Neuronal stem cell (in vitro differentiated cells): ENCODE data around the gene ZDHHC16.

Source experiments
- DNase-seq: peaks from one replicate; pipeline ENCODE4 v3.0.0-alpha.2; 2013; ENCODE audit warnings: low spot score
- H2AFZ ChIP-seq: one replicate; pipeline ENCODE4 v1.6.1; 2013; ENCODE audit warnings: mild to moderate bottlenecking, low read length, inconsistent platforms
- H2AK5ac ChIP-seq: 2 replicates; pipeline ENCODE4 v1.6.1; 2013; ENCODE audit warnings: low read depth, mild to moderate bottlenecking, inconsistent platforms, low read length, moderate library complexity, mixed read lengths
- H2BK120ac ChIP-seq: 2 replicates; pipeline ENCODE4 v1.6.1; 2013; ENCODE audit warnings: low read depth, mild to moderate bottlenecking, inconsistent platforms, low read length, moderate library complexity, mixed read lengths
- H2BK12ac ChIP-seq: one replicate; pipeline ENCODE4 v1.6.1; 2013; ENCODE audit warnings: low read length, inconsistent platforms
- H2BK15ac ChIP-seq: 2 replicates; pipeline ENCODE4 v1.6.1; 2013; ENCODE audit warnings: mild to moderate bottlenecking, low read length, inconsistent platforms, mixed read lengths
- H2BK5ac ChIP-seq: one replicate; pipeline ENCODE4 v1.6.1; 2013; ENCODE audit warnings: inconsistent platforms, mild to moderate bottlenecking, low read length, moderate library complexity
- H3K14ac ChIP-seq: one replicate; pipeline ENCODE4 v1.6.1; 2013; ENCODE audit warnings: low read length, inconsistent platforms
- H3K18ac ChIP-seq: 2 replicates; pipeline ENCODE4 v1.6.1; 2013; ENCODE audit warnings: low read length, inconsistent platforms
- H3K23ac ChIP-seq: 2 replicates; pipeline ENCODE4 v1.6.1; 2013; ENCODE audit warnings: low read depth, mild to moderate bottlenecking, mixed read lengths, low read length, inconsistent platforms; ENCODE audit not compliant: poor library complexity
- H3K27ac ChIP-seq: replicated peaks from 3 replicates; pipeline ENCODE4 v1.5.1; 2013; ENCODE audit warnings: low read length, inconsistent platforms
- H3K27me3 ChIP-seq, 3 experiments: 2 replicates each; pipeline ENCODE4 v1.6.1; 2013; ENCODE audit warnings: low read length in 3 of 3, mild to moderate bottlenecking in 2 of 3, inconsistent platforms in 1 of 3, low read depth in 1 of 3, mixed read lengths in 1 of 3, moderate library complexity in 1 of 3; ENCODE audit not compliant: control insufficient read depth in 3 of 3, insufficient read depth in 3 of 3
- H3K36me3 ChIP-seq, 2 donors: replicated peaks in 1 of 2; 2 replicates each; pipeline ENCODE4 v1.6.1; 2013; ENCODE audit warnings: low read length in 2 of 2; ENCODE audit not compliant: control insufficient read depth in 2 of 2, insufficient read depth in 2 of 2
- H3K4ac ChIP-seq: 2 replicates; pipeline ENCODE4 v1.6.1; 2013; ENCODE audit warnings: inconsistent platforms, mild to moderate bottlenecking, low read length, moderate library complexity
- H3K4me1 ChIP-seq, 2 donors: 1 replicate in 1 of 2; 2 replicates in 1 of 2; pipeline ENCODE4 v1.6.1; 2013; ENCODE audit warnings: low read length in 2 of 2, low read depth in 1 of 2; ENCODE audit not compliant: control insufficient read depth in 2 of 2, insufficient read depth in 1 of 2
- H3K4me2 ChIP-seq: one replicate; pipeline ENCODE4 v1.6.1; 2013; ENCODE audit warnings: mild to moderate bottlenecking, low read length, inconsistent platforms; ENCODE audit not compliant: insufficient read depth, poor library complexity, severe bottlenecking
- H3K4me3 ChIP-seq, 2 donors: 2 replicates each; pipeline ENCODE4 v1.5.1; 2013; ENCODE audit warnings: low read length in 2 of 2, mild to moderate bottlenecking in 2 of 2, inconsistent platforms in 1 of 2, moderate library complexity in 1 of 2
- H3K79me1 ChIP-seq: one replicate; pipeline ENCODE4 v1.6.1; 2013; ENCODE audit warnings: low read depth, mild to moderate bottlenecking, inconsistent platforms, low read length, moderate library complexity
- H3K9ac ChIP-seq: one replicate; pipeline ENCODE4 v1.6.1; 2013; ENCODE audit warnings: mild to moderate bottlenecking, low read depth, low read length, inconsistent platforms; ENCODE audit not compliant: poor library complexity
- H3K9me3 ChIP-seq, 2 donors: replicated peaks in 1 of 2; 2 replicates each; pipeline versions ENCODE3 to v1.6.1; 2013; ENCODE audit warnings: low read length in 2 of 2, mild to moderate bottlenecking in 2 of 2, inconsistent platforms in 1 of 2, low read depth in 1 of 2, mixed read lengths in 1 of 2, moderate library complexity in 1 of 2; ENCODE audit not compliant: control insufficient read depth in 2 of 2, insufficient read depth in 1 of 2
- H4K8ac ChIP-seq: one replicate; pipeline ENCODE4 v1.6.1; 2013; ENCODE audit warnings: low read depth, mild to moderate bottlenecking, inconsistent platforms, low read length, moderate library complexity
- H4K91ac ChIP-seq: one replicate; pipeline ENCODE4 v1.6.1; 2013; ENCODE audit warnings: low read length, low read depth, mild to moderate bottlenecking, inconsistent platforms; ENCODE audit not compliant: poor library complexity
- WGBS, 2 donors: extraction: QIAGEN DNeasy Blood & Tissue Kit; methylation state at CpG; one replicate each; pipeline ENCODE4 v1.1.7; 2013; ENCODE audit warnings: missing lambda C conversion rate in 2 of 2, mixed read lengths in 1 of 2; ENCODE audit not compliant: insufficient read length in 2 of 2, insufficient replicate concordance in 1 of 2; ENCODE audit errors: extremely low coverage in 2 of 2; 5-methylcytosine and 5-hydroxymethylcytosine counted together

Gene ZDHHC16

DNA sequence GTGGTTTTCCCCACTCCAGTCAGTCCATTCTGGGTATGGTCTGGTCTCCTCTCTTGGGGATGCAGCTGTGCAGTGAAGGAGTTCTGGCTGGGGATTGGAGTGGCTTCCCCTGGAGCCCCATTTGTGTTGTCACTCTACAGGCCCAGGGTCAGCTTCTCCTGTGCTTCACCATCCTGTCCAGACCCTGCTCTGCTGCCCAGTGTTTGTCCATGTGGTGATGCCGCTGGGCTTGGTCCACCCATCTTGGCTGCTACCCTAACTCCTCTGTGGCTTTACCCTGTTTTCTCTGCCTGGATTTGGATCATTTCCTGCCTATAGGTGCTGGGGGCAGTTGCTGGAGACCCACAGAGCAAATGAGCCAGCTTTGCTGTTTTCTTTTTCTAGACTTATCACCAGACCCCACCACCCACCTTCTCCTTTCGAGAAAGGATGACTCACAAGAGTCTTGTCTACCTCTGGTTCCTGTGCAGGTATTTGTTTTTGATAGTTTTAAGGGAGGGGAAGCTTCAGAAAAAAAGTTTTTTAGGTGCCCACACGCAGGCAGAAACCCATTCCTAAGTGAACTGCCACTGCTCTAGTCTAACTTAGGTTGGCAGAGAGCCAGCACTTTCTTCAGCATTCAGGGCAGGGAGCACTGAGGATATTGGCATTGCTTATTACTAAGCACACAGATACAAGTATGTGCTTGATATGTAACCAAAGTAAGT is 8.5 kb downstream of the ZDHHC16 start:
- Histone ChIP-seq H2AFZ (no peak overlapping the region), H2BK12ac (no peak overlapping the region), H2AK5ac (no peak overlapping the region), H2BK15ac (no peak overlapping the region), H4K91ac (no peak overlapping the region), H3K18ac (no peak overlapping the region), H2BK5ac (no peak overlapping the region), H3K4me2 (no peak overlapping the region), H3K27ac (no peak overlapping the region), H3K4me3 (no peak overlapping the region), H4K8ac (no peak overlapping the region), H2BK120ac (no peak overlapping the region), H3K36me3 (peaks cover 49 to 92% of the 10 kb centered on the region in 2 donors), H3K9me3 (no peaks in the 10 kb centered on the region), H3K14ac (no peak overlapping the region), H3K27me3 (no peaks in the 10 kb centered on the region), H3K23ac (no peak overlapping the region), H3K9ac (no peak overlapping the region), H3K4ac (no peak overlapping the region), H3K79me1 (peaks cover 10% of the 10 kb centered on the region), H3K4me1 (peaks cover 7 to 13% of the 10 kb centered on the region in 2 donors)
- WGBS, 2 donors: no CpG with 5 or more reads among the region's 3 CpGs
- no peak for DNase-seq

DNA sequence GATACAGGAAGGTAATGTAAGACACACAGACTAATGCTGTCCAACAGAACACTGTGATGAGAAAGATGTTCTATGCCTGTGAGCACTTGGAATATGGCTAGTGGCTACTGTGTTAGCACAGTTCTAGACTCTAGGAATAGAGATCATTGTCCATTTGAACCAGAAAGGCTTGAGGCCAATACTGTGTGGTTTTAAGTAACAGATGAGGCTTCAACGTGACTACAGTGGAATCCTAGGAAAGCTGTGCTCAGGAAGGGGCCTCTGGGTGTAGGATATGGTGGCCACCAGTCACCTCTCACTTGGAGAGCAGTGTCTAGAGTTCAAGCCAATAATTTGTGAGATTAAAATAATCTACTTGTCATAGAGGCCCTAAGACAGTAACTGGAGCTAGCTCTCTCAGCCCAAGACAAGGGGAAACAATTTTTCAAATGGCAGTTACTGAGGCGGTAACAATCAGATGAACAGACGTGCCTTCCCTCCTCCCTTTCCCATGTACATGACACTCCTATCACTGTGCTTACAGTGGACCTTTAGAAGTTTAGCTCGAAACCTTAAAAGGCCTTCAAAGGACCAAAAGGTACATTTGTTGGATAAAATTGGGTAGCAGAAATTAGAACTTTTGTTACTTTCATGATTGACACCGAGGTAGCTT is 10.2 kb downstream of the ZDHHC16 start:
- Histone ChIP-seq H2AK5ac (no peak overlapping the region), H3K4me1 (peaks cover 0 to 2% of the 10 kb centered on the region in 2 donors), H3K9me3 (no peaks in the 10 kb centered on the region), H3K36me3 (peaks cover 61 to 99% of the 10 kb centered on the region in 2 donors), H3K79me1 (peaks cover 10% of the 10 kb centered on the region), H3K4me3 (no peak overlapping the region), H2BK12ac (no peak overlapping the region), H2AFZ (no peak overlapping the region), H3K18ac (no peak overlapping the region), H3K4ac (no peak overlapping the region), H2BK5ac (no peak overlapping the region), H4K91ac (no peak overlapping the region), H2BK15ac (no peak overlapping the region), H3K27ac (no peak overlapping the region), H3K14ac (no peak overlapping the region), H3K23ac (no peak overlapping the region), H3K4me2 (no peak overlapping the region), H3K9ac (no peak overlapping the region), H3K27me3 (no peaks in the 10 kb centered on the region), H2BK120ac (no peak overlapping the region), H4K8ac (no peak overlapping the region)
- DNase-seq: no peak
- no CpG with 5 or more reads among the region's 5 CpGs for WGBS, 2 donors

DNA sequence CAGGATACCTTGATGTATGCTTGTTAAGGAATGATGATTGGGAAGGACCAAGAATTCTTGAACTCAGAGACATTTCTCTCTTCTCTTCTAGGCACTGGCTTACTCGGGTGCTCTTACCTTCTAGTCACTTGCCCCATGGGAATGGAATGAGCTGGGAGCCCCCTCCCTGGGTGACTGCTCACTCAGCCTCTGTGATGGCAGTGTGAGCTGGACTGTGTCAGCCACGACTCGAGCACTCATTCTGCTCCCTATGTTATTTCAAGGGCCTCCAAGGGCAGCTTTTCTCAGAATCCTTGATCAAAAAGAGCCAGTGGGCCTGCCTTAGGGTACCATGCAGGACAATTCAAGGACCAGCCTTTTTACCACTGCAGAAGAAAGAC is 10.7 kb downstream of the ZDHHC16 start:
- H3K4me1 ChIP-seq: no peaks in the 10 kb centered on the region
- WGBS, 2 donors: no CpG with 5 or more reads among the region's 3 CpGs
- no peak overlapping the region for H4K8ac ChIP-seq
- H2AFZ ChIP-seq: no peak overlapping the region
- no peak overlapping the region for H2BK120ac ChIP-seq
- no peak for DNase-seq
- H3K4me3 ChIP-seq: no peak overlapping the region
- H2BK12ac ChIP-seq: no peak overlapping the region
- H3K4me2 ChIP-seq: no peak overlapping the region
- peaks cover 65 to 99% of the 10 kb centered on the region in 2 donors for H3K36me3 ChIP-seq
- no peak overlapping the region for H3K4ac ChIP-seq
- no peak overlapping the region for H3K9ac ChIP-seq
- no peak overlapping the region for H3K18ac ChIP-seq
- no peak overlapping the region for H2AK5ac ChIP-seq
- no peaks in the 10 kb centered on the region for H3K27me3 ChIP-seq
- no peak overlapping the region for H3K23ac ChIP-seq
- no peak overlapping the region for H3K27ac ChIP-seq
- peaks cover 6% of the 10 kb centered on the region for H3K79me1 ChIP-seq
- H4K91ac ChIP-seq: no peak overlapping the region
- no peak overlapping the region for H2BK15ac ChIP-seq
- H3K9me3 ChIP-seq: no peaks in the 10 kb centered on the region
- H3K14ac ChIP-seq: no peak overlapping the region
- H2BK5ac ChIP-seq: no peak overlapping the region

DNA sequence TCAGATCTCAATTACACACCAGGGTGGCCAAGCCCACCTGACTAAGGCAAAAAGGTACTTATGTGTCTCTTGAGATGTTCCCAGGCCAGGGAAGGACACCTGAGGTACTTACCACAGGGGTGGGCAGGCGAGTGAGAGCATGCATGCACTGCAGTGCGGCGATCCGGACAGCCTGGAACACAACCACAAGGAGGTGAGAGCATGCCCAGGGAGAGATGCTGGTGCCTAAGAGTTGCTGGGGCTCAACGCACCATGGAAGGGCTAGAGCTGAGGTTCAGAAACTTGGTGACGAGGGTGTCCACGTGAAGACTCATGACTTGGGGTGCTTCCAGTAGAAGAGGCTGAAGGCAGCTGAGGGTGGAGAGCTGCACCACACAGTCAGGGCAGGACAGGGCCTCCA is 13.1 kb downstream of the ZDHHC16 start:
- Histone ChIP-seq H2AK5ac (no peak overlapping the region), H3K4me2 (no peak overlapping the region), H4K91ac (no peak overlapping the region), H3K14ac (no peak overlapping the region), H2BK12ac (no peak overlapping the region), H3K27ac (no peak overlapping the region), H3K36me3 (peaks cover 61 to 99% of the 10 kb centered on the region in 2 donors), H3K79me1 (peaks cover 2% of the 10 kb centered on the region), H3K9ac (no peak overlapping the region), H2BK5ac (no peak overlapping the region), H3K4ac (no peak overlapping the region), H2BK120ac (no peak overlapping the region), H4K8ac (no peak overlapping the region), H3K4me3 (no peak overlapping the region), H3K9me3 (no peaks in the 10 kb centered on the region), H3K23ac (no peak overlapping the region), H2AFZ (no peak overlapping the region), H3K27me3 (no peaks in the 10 kb centered on the region), H3K4me1 (no peaks in the 10 kb centered on the region), H2BK15ac (no peak overlapping the region), H3K18ac (no peak overlapping the region)
- no CpG with 5 or more reads among the region's 7 CpGs for WGBS, 2 donors
- DNase-seq: no peak
